ENCODE results near the gene CAPRIN2. TPM values are rescaled to one million over a fixed set of nuclear protein-coding genes. Genes with fewer than 3 reads are reported as not detected.

Gene CAPRIN2
- total RNA-seq, 8 experiments from 2014 or later = 13.4 to 40.1 (median 29.2) TPM

DNA sequence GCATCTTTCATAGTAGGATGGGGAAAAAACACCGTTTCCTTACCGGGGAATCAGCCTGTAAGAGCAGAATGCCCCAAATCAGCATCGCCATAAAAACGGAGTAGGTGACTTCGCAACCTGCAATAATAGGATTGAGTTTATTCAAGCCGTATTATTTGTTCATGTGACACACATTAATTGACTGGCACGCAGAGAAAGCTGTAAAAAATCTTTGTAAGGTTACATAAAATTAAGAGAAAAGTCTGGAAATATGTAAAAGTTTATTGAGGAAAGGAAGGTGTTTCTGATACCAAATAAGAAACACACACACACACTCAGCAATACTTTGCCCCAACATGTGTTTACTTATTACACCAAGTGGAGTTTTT is 628 bp upstream of the CAPRIN2 start:
- WGBS, 10 experiments = 7 to 83% (median 30%) methylated on average over 1 to 7 of the region's 7 CpGs
- in situ Hi-C loops (cut with MboI; ENCODE audit: low pct_unique_long_range_greater_than_20kb in 2 of 9, low sequenced_read_pairs in 9 of 9, unreplicated experiment in 9 of 9) = no loop called here
- H3K4me1 ChIP-seq (replicated peaks in 1 of 2) = peaks cover 7 to 11% of the 10 kb centered on the region in 2 donors
- peak overlapping the region; percentile 66 for H3K27ac ChIP-seq
- H3K4me3 ChIP-seq = peak overlapping the region; percentile 55 to 75 (median 70)
- ATAC-seq (replicated peaks in 6 of 8) = no peak

DNA sequence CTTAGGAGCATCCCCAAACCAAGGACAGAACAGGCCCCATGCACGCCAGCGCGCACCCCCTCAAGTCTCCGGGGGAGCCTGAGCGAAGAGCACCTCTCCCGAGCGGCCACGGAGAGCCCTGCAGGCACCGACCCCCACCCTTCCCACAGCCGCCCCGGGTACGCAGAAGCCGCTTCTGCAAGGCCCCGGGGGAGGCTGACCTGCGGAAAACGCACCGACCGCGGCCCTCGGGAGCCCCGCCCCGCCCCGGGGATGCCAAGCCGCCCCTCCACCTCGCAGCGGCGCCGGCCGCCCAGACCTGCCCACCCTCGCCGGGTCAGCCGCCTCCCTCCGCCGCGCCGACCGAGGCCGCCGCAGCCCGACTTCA is 385 bp downstream of the CAPRIN2 start:
- peaks cover 7 to 11% of the 10 kb centered on the region in 2 donors for H3K4me1 ChIP-seq (replicated peaks in 1 of 2)
- in situ Hi-C loops (cut with MboI; ENCODE audit: low pct_unique_long_range_greater_than_20kb in 2 of 9, low sequenced_read_pairs in 9 of 9, unreplicated experiment in 9 of 9) = no loop called here
- 0% methylated on average over 8 of the region's 40 CpGs; no CpG with 5 or more reads in 9 of the 10 experiments for WGBS, 10 experiments
- peak overlapping the region; percentile 84 to 87 for H3K27ac ChIP-seq
- ATAC-seq (replicated peaks in 6 of 8) = peak in 1 of 8 experiments; percentile 17
- H3K4me3 ChIP-seq = peak overlapping the region; percentile 55 to 75 (median 70)

DNA sequence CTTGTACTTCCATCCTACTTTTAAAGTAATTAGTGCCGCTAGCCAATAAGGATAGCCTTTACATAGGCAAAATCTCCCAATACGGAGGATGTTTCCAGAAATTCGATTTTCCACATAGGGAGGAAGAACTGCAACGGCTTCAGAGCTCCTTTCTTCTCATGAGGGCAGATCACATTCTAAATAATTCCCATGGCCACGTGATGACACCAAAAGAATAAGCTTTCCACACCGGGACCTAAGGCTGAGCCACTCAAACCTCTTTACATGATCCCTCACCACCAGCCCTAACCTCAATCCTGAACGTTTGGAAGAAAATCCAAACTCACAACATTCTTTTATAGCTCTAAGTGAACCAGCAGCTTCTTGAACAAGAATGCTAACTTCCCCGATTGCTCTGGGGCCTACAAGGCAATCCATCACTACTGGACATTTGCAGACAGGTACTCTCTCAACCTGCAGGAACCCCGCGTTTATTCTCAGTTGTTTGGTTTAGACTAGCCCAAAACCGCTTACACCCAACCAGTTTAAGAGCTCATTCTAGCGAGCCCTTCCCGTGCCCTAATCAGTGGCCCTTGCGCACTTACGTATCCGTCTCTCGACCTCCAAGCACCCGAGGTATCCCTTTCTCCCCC is 884 bp downstream of the CAPRIN2 start:
- Histone ChIP-seq H3K4me3 (peak overlapping the region; percentile 55 to 75 (median 70)), H3K27ac (peak overlapping the region; percentile 84 to 87), H3K4me1 (replicated peaks in 1 of 2) (peaks cover 7 to 11% of the 10 kb centered on the region in 2 donors)
- ATAC-seq (replicated peaks in 6 of 8) = no peak
- 0 to 18% (median 7%) methylated on average over 4 to 11 of the region's 18 CpGs; no CpG with 5 or more reads in 1 of the 10 experiments for WGBS, 10 experiments
- in situ Hi-C loops (cut with MboI; ENCODE audit: low pct_unique_long_range_greater_than_20kb in 2 of 9, low sequenced_read_pairs in 9 of 9, unreplicated experiment in 9 of 9) = no loop called here

DNA sequence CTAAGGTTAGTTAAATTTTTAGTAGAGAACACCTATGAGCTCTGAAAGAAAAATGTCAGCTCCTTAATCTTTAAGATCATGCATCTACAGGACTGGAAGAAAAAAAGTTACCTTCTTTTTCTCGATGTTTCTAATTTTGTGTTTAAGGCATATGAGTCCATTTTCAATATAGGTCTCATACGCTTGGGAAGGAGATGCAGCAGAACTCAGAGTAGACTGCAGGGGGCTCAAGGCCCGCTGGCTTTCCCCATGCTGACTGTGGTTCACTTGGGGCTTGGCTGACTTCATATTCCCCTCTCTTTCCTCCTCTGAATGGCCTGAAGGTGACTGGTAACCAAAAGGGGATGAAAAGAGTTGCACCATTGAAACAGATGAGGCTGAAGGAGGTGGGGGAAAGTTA is 1.5 kb downstream of the CAPRIN2 start:
- WGBS, 10 experiments = 0 to 92% (median 66%) methylated on average over 1 to 3 of the region's 3 CpGs; no CpG with 5 or more reads in 1 of the 10 experiments
- no peak for ATAC-seq (replicated peaks in 6 of 8)
- peak overlapping the region; percentile 55 to 75 (median 70) for H3K4me3 ChIP-seq
- in situ Hi-C loops (cut with MboI; ENCODE audit: low pct_unique_long_range_greater_than_20kb in 2 of 9, low sequenced_read_pairs in 9 of 9, unreplicated experiment in 9 of 9) = no loop called here
- H3K4me1 ChIP-seq (replicated peaks in 1 of 2) = peaks cover 7 to 11% of the 10 kb centered on the region in 2 donors
- no peak overlapping the region for H3K27ac ChIP-seq

DNA sequence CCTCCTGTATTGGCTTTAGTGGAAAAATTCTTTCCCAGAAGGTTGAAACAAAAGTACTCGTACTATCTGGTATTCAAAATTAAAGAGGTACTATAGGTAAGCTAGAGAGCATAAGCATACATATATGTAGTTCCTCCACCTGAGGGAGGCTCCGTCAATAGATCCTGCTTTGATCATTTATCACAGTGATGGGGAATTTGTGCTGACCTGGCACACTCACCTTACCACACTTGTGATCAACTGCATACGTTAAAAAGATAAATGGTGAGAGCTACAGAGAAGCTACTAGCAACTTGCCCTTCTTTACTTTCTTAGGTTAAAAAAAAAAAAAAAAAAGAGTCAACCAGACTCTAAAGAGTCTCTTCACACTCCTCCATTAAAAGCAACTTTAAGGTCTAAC is 2.5 kb downstream of the CAPRIN2 start:
- in situ Hi-C loops (cut with MboI; ENCODE audit: low pct_unique_long_range_greater_than_20kb in 2 of 9, low sequenced_read_pairs in 9 of 9, unreplicated experiment in 9 of 9) = no loop called here
- Histone ChIP-seq H3K27ac (no peak overlapping the region), H3K4me1 (replicated peaks in 1 of 2) (peaks cover 7 to 11% of the 10 kb centered on the region in 2 donors), H3K4me3 (no peak overlapping the region)
- ATAC-seq (replicated peaks in 6 of 8) = no peak
- WGBS, 10 experiments = 0 to 100% (median 82%) methylated on average over 1 to 3 of the region's 3 CpGs; no CpG with 5 or more reads in 1 of the 10 experiments

DNA sequence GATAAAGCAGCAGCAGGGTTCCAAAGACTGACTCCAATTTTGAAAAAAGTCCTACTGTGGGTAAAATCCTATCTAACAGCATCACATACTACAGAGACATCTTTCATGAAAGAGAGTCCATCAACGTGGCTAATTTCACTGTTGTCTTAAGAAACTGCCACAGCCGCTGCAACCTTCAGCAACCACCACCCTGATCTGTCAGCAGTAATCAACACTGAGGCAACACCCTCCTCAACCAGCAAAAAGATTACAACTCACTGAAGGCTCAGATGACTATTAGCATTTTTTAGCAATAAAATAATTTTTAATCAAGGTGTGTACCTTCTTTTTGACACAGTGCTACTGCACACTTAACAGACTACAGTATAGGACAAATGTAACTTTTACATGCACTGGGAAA is 6.6 kb downstream of the CAPRIN2 start:
- in situ Hi-C loops (cut with MboI; ENCODE audit: low pct_unique_long_range_greater_than_20kb in 2 of 9, low sequenced_read_pairs in 9 of 9, unreplicated experiment in 9 of 9) = no loop called here
- peak in 2 of 8 experiments; percentile 89 to 91 for ATAC-seq (replicated peaks in 6 of 8)

DNA sequence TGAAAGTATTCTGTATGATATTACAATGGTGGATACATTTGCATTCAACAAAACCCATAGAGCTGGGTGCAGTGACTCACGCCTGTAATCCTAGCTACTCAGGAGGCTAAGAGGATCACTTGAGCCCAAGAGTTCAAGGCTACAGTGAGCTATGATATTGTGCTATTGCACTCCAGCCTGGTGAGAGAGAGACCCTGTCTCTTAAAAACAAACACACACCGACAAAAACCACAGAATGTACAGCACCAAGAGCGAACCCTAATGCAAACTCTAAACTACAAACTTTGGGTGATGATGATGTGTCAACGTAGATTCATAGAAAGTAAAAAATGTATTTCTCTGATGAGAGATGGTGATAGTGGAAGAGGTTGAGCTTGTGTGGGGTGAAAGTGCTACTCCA is 8.6 kb downstream of the CAPRIN2 start:
- no peaks in the 10 kb centered on the region for H3K4me1 ChIP-seq (replicated peaks in 1 of 2)
- H3K4me3 ChIP-seq = no peak overlapping the region
- H3K27ac ChIP-seq = no peak overlapping the region
- in situ Hi-C loops (cut with MboI; ENCODE audit: low pct_unique_long_range_greater_than_20kb in 2 of 9, low sequenced_read_pairs in 9 of 9, unreplicated experiment in 9 of 9) = no loop called here
- WGBS, 10 experiments = 97 to 100% (median 100%) methylated on average over 1 to 4 of the region's 4 CpGs; no CpG with 5 or more reads in 1 of the 10 experiments
- ATAC-seq (replicated peaks in 6 of 8) = peak in 1 of 8 experiments; percentile 39

More for the DNA sequence above, 6.6 kb downstream of the CAPRIN2 start:
- H3K27ac ChIP-seq = no peak overlapping the region
- WGBS, 10 experiments = 51 to 100% (median 88%) methylated on average over 1 to 2 of the region's 2 CpGs; no CpG with 5 or more reads in 2 of the 10 experiments
- no peak overlapping the region for H3K4me3 ChIP-seq
- H3K4me1 ChIP-seq (replicated peaks in 1 of 2) = peaks cover 1 to 7% of the 10 kb centered on the region in 2 donors

DNA sequence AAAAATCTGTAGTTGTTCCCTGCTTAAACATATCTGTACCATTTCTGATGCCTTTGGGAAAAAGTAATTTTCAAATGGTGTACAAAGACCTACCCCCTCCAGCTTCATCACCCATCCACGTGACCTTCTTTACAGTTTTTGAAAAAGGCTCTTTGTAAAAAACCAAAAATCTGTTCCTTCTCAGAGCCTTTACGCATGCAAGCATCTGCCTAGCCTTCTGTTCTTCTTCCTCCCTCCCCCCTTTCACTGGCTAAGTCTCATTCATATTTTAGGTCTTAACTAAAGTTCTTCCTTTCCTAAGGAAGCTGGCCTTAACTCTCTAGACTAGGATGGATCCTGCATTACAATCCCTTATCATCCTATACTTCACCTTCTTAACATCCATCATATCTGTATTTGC is 10.4 kb downstream of the CAPRIN2 start:
- ATAC-seq (replicated peaks in 6 of 8) = no peak
- in situ Hi-C loops (cut with MboI; ENCODE audit: low pct_unique_long_range_greater_than_20kb in 2 of 9, low sequenced_read_pairs in 9 of 9, unreplicated experiment in 9 of 9) = no loop called here
- H3K4me3 ChIP-seq = no peak overlapping the region
- WGBS, 10 experiments = 77 to 100% (median 93%) methylated on average over 1 to 2 of the region's 2 CpGs; no CpG with 5 or more reads in 1 of the 10 experiments
- no peak overlapping the region for H3K27ac ChIP-seq
- H3K4me1 ChIP-seq (replicated peaks in 1 of 2) = no peaks in the 10 kb centered on the region

DNA sequence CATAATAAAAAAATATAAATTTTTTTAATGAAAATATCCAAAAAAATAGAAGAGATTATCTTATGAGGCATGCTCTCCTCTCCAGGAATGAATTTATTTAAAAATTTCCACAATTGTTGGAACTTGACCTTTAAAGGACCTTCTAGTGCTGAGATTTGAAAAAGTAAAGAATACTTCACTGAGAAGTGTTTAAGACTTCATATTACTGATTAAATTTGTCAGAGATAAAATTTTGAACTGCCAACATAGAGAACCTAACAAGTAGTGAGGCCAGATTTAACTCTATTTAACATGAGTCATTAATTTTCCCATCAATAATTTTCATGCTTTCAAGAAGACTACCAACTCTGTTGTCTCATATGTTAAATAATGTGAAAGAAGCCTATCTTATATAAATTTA is 14.5 kb downstream of the CAPRIN2 start:
- Histone ChIP-seq H3K27ac (no peak overlapping the region), H3K4me1 (replicated peaks in 1 of 2) (no peaks in the 10 kb centered on the region), H3K4me3 (no peak overlapping the region)
- in situ Hi-C loops (cut with MboI; ENCODE audit: low pct_unique_long_range_greater_than_20kb in 2 of 9, low sequenced_read_pairs in 9 of 9, unreplicated experiment in 9 of 9) = no loop called here
- no peak for ATAC-seq (replicated peaks in 6 of 8)

DNA sequence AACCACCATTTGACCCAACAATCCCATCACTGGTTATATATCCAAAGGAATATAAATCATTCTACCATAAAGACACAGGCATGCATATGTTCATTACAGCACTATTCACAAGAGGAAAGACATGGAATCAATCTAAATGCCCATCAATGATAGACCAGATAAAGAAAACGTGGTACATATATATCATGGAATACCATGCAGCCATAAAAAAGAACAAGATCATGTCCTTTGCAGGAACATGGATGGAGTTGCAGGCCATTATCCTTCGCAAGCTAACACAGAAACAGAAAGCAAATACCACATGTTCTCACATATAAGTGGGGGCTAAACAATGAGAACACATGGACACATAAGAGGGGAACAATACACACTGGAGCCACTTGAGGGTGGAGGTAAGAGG is 15.7 kb downstream of the CAPRIN2 start:
- ATAC-seq (replicated peaks in 6 of 8) = no peak
- peaks cover 4% of the 10 kb centered on the region in 2 donors for H3K4me1 ChIP-seq (replicated peaks in 1 of 2)
- in situ Hi-C loops (cut with MboI; ENCODE audit: low pct_unique_long_range_greater_than_20kb in 2 of 9, low sequenced_read_pairs in 9 of 9, unreplicated experiment in 9 of 9) = no loop called here
- no peak overlapping the region for H3K27ac ChIP-seq
- no peak overlapping the region for H3K4me3 ChIP-seq
- 60 to 100% (median 95%) methylated on average over 1 to 2 of the region's 2 CpGs; no CpG with 5 or more reads in 3 of the 10 experiments for WGBS, 10 experiments

DNA sequence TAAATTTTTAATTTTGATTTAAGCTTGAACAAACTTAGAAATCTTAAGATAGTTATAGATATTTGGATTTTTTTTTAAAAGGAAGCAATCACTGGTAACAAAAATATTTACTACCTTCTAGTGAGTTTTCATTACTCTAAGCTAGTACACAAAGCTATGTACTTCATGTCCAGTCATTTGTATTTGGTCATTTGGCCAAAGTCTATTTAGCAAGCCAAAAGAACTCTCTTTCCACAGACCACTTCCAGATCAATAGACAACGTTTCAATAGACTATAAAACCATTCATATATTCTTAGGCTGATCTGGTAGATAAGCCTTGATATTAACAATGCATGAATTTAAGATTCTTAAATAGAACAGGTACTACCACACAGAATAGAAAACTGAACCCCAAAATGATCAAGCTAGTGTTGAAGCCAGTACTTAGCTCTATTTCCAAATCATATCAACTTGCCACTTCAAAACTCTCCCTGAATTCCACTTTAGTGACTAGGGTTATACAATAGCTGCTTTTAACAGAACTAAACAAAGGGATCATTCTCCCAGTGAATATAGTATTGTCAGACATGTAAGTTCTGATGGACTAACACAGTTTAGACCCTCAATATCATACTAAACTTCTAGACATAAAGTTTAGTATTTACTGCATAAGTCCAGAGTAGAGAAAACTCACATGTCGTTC is 21.7 kb downstream of the CAPRIN2 start:
- in situ Hi-C loops (cut with MboI; ENCODE audit: low pct_unique_long_range_greater_than_20kb in 2 of 9, low sequenced_read_pairs in 9 of 9, unreplicated experiment in 9 of 9) = no loop called here
- no peak for ATAC-seq (replicated peaks in 6 of 8)
- Histone ChIP-seq H3K27ac (no peak overlapping the region), H3K4me1 (replicated peaks in 1 of 2) (peaks cover 6 to 9% of the 10 kb centered on the region in 2 donors), H3K4me3 (no peak overlapping the region)
- WGBS, 10 experiments = 17 to 100% (median 81%) methylated on average over 1 to 2 of the region's 2 CpGs

DNA sequence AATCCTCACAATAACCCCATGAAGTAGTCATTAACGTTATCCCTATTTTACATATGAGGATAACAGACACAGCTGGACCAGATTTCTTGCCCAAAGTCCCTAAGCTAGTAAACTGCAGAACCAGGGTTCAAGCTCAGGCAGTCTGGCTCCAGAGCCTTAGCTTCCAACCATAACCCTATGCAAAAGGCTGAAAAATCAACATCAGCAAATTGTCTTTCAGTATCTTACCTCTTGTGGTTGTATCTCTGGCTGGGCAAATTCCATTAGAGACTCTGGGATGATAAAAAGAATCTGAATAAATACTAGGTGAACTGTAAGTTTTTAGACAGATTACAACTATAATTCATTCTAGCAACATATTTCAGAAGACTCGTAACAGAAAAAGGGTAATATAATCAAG is 24.7 kb downstream of the CAPRIN2 start:
- in situ Hi-C loops (cut with MboI; ENCODE audit: low pct_unique_long_range_greater_than_20kb in 2 of 9, low sequenced_read_pairs in 9 of 9, unreplicated experiment in 9 of 9) = no loop called here

DNA sequence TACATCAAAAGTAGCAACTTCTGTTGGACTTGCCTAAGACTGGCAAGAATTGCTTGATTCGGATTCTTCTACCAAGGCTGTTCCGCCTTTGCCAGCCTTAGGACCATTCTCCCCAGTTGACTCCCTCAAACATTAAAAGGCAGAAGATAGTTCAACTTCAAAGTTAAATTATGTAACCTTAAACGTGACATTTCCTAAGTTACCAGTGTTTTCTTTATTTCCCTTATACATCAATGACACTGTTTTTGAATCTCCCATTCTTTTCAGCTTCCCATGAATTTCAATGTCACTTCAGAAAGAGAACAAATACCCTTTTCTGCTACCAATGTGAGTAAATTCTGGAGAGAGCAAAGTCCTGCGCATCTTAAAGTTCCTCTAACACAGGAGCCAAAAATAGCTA is 25.2 kb downstream of the CAPRIN2 start:
- WGBS, 10 experiments = 40 to 96% (median 85%) methylated on average over 1 to 4 of the region's 4 CpGs; no CpG with 5 or more reads in 1 of the 10 experiments
- in situ Hi-C loops (cut with MboI; ENCODE audit: low pct_unique_long_range_greater_than_20kb in 2 of 9, low sequenced_read_pairs in 9 of 9, unreplicated experiment in 9 of 9) = no loop called here

More for the DNA sequence above, 24.7 kb downstream of the CAPRIN2 start:
- ATAC-seq (replicated peaks in 6 of 8) = no peak
- WGBS, 10 experiments = 54 to 90% (median 83%) methylated on average over 1 to 2 of the region's 2 CpGs; no CpG with 5 or more reads in 2 of the 10 experiments
- Histone ChIP-seq H3K27ac (no peak overlapping the region), H3K4me3 (no peak overlapping the region), H3K4me1 (replicated peaks in 1 of 2) (peaks cover 6 to 9% of the 10 kb centered on the region in 2 donors)

More for the DNA sequence above, 25.2 kb downstream of the CAPRIN2 start:
- no peak overlapping the region for H3K27ac ChIP-seq
- peaks cover 3 to 9% of the 10 kb centered on the region in 2 donors for H3K4me1 ChIP-seq (replicated peaks in 1 of 2)
- no peak for ATAC-seq (replicated peaks in 6 of 8)
- no peak overlapping the region for H3K4me3 ChIP-seq
